ENCODE data around the gene ZNF777.

DNA sequence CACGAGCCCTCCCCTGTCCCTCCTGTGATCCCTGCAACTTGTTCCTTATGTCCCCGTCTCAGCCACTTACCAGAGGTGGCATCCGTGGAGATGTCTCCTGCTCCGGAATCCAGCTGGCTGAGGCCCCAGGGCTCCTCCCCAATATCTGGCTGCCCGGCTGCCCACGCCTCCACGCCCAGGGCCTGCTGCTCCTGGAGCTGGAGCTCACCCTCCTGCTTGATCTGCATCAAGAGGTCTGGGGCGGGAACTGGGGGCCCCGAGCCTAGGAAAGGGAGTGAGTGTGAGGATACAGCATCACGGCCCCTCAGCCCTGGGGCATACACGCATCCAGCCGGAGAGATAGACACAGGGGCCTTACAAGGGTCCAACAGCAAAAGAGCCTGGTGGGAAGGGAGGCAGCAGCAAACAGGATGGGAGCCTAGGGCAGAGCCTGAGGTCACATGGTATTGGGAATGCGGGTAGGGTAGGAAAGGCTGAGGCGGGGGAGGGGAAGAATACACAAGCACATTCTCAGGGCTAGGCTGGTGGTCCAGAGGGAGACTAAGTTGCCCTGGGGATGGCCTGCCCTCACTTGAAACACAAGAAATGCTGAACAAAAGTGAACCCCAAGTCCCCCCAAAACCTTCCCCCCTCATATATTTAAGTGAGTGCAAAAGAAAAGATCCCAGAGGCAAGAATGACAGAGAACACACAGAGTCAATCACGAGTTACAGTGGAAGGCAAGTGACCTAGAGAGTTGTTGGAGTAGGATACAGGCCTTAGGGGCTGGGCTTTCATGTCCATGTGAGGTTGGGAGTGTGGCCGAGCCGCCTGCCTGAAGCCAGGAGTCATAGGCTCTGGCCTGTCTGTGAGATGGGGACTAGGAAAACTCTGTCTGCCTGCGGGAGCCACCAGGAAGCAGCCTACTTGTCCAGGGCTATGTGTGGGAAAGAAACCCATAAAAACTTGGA is 16.9 kb upstream of the ZNF777 start:
- no peak for TF ChIP-seq EZH2 (IDR thresholded peaks at IDR 0.05; ENCODE audit: borderline replicate concordance, low read depth, low read length, severe bottlenecking)
- TF ChIP-seq, protein P1, sequence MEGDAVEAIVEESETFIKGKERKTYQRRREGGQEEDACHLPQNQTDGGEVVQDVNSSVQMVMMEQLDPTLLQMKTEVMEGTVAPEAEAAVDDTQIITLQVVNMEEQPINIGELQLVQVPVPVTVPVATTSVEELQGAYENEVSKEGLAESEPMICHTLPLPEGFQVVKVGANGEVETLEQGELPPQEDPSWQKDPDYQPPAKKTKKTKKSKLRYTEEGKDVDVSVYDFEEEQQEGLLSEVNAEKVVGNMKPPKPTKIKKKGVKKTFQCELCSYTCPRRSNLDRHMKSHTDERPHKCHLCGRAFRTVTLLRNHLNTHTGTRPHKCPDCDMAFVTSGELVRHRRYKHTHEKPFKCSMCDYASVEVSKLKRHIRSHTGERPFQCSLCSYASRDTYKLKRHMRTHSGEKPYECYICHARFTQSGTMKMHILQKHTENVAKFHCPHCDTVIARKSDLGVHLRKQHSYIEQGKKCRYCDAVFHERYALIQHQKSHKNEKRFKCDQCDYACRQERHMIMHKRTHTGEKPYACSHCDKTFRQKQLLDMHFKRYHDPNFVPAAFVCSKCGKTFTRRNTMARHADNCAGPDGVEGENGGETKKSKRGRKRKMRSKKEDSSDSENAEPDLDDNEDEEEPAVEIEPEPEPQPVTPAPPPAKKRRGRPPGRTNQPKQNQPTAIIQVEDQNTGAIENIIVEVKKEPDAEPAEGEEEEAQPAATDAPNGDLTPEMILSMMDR (IDR thresholded peaks at IDR 0.05; ENCODE audit: borderline replicate concordance, extremely low read depth, low read length, poor library complexity, severe bottlenecking): no peak
